HG02938 (cell line): ENCODE measurements around the gene RABL6.
"Not testable (repeated sequence)": the region's sequence is repeated elsewhere in the genome, so short reads cannot be mapped to it uniquely, and the experiment has no call there.

Experiments used
- ATAC-seq: cut with Tn5 transposase; IDR thresholded peaks from one replicate; pipeline ENCODE4 v1.9.1; 2021; ENCODE audit warnings: mild to moderate bottlenecking, moderate library complexity; ENCODE audit not compliant: unreplicated experiment

RABL6 gene

GRCh38 chr9:136807281-136808074 lies at the start of gene RABL6:
Gene RABL6 (plus strand): TSS chr9:136807948. CDS start chr9:136808197, 249 bp downstream.
- ATAC-seq, result peak; percentile 54

DNA sequence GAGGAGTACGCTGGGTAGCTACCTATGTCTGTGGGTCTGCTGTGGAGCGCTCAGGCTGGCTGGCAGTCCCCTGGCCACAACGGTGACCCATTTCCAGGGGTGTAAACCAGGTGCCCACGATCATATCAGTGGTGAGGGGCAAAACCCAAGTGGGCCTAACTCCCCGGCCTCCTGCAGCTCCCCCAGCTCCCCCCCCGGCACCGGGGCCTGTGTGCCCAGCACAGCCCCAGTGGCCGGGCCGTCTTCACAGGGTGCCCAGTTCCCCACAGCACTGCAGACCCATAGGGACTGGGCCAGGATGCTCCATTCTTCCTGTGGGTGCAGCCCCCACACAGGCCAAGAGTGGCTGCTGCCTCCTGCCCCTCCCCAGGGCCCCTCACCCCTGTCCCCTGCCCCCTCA lies 48.7 kb upstream of the RABL6 start:
- ATAC-seq, result no peak

GRCh38 chr9:136759436-136760325 lies 48.1 kb upstream of the RABL6 start:
- no peak for ATAC-seq

- ATAC-seq, result no peak
Measured at GRCh38 chr9:136760424-136760823, 47.3 kb upstream of the RABL6 start.

DNA sequence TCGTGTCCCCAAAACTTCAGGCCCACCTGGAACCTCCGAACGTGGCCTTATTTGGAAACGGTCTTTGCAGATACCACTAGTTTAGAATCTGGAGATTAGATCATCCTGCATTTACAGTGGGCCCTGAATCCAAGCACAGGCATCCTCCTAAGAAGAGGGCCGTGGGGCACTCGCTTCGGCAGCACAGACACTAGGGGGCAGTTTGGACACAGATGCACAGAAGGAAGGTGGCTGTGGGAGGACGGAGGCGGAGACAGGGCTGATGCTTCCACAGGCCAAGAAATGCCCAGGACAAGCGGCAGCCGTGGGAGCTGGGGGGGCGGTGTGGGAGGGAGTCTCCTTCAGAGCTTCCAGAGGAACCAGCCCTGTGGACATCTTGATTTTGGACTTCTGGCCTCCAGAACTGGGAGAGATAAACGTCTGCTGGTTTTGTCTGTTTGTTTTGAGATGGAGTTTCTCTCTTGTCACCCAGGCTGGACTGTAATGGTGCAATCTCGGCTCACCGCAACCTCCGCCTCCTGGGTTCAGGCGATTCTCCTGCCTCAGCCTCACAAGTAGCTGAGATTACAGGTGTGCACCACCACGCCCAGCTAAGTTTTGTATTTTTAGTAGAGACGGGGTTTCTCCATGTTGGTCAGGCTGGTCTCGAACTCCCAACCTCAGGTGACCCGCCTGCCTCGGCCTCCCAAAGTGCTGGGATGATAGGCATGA lies 46.8 kb upstream of the RABL6 start:
- ATAC-seq, result not testable (repeated sequence)

GRCh38 chr9:136761545-136761981 lies 46.2 kb upstream of the RABL6 start:
- ATAC-seq, result no peak

- no peak for ATAC-seq
Measured at GRCh38 chr9:136762221-136762691, 45.5 kb upstream of the RABL6 start.

GRCh38 chr9:136762915-136763648 lies 44.7 kb upstream of the RABL6 start:
- ATAC-seq, result no peak

DNA sequence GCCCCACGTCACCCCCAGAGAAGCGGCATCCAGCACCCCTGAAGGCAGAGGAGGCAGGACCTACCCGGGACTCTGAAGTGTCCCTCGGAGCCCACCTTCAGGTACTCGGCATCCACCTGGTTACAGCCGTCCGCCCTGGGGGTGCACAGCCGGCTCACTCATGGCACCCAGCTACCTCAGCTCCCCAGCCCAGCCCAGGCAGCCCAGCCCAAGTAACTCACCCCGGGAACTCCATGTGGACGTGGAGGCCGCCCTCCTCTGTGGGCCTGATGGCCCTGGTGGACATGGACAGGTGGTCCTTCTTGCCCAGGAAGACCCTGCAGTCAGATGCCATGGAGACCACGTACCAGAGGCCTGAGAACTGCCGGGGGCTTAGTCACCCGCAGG lies 44.1 kb upstream of the RABL6 start:
- no peak for ATAC-seq

- ATAC-seq, result no peak
Measured at GRCh38 chr9:136764301-136764891, 43.4 kb upstream of the RABL6 start, which contains the start of gene LCN15. Gene LCN15 (minus strand): TSS chr9:136764518. CDS start chr9:136764488, 30 bp downstream.

GRCh38 chr9:136765041-136765440 lies 42.7 kb upstream of the RABL6 start:
- ATAC-seq, result no peak

GRCh38 chr9:136765745-136766409 lies 41.9 kb upstream of the RABL6 start:
- not testable (repeated sequence) for ATAC-seq

GRCh38 chr9:136766410-136767120 lies 41.2 kb upstream of the RABL6 start:
- not testable (repeated sequence) for ATAC-seq

- no peak for ATAC-seq
Measured at GRCh38 chr9:136769710-136770191, 38.0 kb upstream of the RABL6 start.

- ATAC-seq, result no peak
Measured at GRCh38 chr9:136771907-136772415, 35.8 kb upstream of the RABL6 start.

- no peak for ATAC-seq
Measured at GRCh38 chr9:136773386-136774044, 34.2 kb upstream of the RABL6 start.

DNA sequence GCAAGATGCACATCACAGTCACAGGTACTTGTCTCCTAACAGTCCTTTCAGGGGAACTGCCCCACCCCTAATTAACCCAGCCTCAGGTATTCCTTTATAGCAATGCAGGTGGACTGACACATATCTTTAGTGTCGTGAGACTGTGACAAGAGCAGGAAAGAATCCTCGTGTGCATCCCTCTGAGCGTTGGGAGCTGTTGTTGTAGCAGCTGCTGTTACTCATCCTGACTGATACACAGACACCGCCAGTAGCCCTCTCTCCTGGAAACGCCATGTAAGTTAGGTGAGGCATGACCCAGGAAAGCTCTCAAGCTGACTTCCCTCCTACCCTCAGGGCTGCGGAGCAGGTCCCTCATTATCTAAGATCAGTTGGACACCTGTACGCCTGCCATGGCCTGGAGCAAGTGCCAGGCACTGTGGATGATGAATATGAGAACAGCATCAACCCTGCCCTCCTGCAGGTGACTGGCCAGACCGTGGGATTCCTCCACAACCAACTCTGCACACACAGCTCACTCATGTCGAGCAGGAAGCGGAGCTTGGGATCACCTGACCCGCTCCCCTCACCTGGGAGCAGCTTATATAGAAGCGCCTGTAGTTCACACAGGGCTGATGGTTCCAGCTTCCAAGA lies 33.2 kb upstream of the RABL6 start:
- no peak for ATAC-seq
